ENCODE results near the gene ITGB7.
A peak's percentile ranks its signal among the peaks of the same experiment; 100 is the strongest.

DNA sequence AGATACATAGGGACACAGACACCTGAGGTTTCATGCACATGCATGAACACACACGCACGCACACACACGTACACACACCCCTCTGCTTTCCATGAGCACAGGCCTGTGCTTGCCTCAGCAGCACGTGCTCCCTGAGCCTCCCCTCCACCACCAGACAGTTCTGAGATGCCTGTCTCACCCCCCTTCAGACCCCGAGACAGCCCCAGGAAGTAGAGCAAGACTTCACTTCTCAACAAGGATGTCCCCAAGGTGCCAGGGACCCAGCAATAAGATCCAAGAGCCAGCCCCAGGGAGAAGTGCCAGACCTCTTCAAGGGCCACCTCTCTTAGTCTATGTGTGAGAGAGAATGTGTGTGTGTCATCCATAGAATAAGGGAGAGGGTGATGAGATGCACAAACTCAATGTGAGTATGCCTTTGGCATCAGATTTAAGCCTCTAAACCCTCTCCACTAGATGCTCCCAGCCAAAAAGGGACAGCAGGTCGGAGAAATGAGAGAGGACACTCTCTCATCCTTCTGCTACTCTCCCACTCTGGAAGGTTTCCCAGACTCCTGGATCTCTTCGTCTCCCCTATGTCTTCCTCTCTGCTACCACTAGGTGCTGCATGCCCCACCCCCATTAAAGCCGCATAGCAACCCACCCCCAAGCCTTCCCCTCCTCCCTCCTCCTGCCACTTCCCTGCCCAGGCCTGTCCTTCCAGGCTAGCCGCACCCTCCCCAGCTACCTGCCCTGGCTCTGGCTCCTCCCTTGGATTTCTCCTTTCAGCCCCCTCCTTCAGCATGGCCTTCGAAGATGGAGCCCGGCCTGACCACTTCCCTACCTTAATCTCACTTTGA is 17.2 kb upstream of the ITGB7 start:
- TF ChIP-seq, protein P1, sequence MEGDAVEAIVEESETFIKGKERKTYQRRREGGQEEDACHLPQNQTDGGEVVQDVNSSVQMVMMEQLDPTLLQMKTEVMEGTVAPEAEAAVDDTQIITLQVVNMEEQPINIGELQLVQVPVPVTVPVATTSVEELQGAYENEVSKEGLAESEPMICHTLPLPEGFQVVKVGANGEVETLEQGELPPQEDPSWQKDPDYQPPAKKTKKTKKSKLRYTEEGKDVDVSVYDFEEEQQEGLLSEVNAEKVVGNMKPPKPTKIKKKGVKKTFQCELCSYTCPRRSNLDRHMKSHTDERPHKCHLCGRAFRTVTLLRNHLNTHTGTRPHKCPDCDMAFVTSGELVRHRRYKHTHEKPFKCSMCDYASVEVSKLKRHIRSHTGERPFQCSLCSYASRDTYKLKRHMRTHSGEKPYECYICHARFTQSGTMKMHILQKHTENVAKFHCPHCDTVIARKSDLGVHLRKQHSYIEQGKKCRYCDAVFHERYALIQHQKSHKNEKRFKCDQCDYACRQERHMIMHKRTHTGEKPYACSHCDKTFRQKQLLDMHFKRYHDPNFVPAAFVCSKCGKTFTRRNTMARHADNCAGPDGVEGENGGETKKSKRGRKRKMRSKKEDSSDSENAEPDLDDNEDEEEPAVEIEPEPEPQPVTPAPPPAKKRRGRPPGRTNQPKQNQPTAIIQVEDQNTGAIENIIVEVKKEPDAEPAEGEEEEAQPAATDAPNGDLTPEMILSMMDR (IDR thresholded peaks at IDR 0.05): peak in 1 of 7 experiments; percentile 8
- TF ChIP-seq POLR2A (IDR thresholded peaks at IDR 0.05): no peak

All from body of pancreas (tissue), 4 donors.